Measurements from ENCODE around the gene PPIC.

Gene PPIC

GRCh38 chr5:123051206-123051605 is 14.7 kb upstream of the PPIC start:
- no peaks in the 10 kb centered on the region for H3K36me3 ChIP-seq (ENCODE audit: control insufficient read depth in 2 of 2, insufficient read depth in 2 of 2, low read length in 2 of 2)
- no peaks in the 10 kb centered on the region for H3K4me1 ChIP-seq (ENCODE audit: control insufficient read depth in 2 of 2, insufficient read depth in 2 of 2, low read length in 2 of 2)
- H3K9ac ChIP-seq (ENCODE audit: low read depth in 1 of 2, low read length in 2 of 2) = no peak overlapping the region
- H3K27me3 ChIP-seq (ENCODE audit: control insufficient read depth in 2 of 2, insufficient read depth in 2 of 2, low read length in 2 of 2) = peaks cover 2 to 3% of the 10 kb centered on the region in 2 donors
- H3K27ac ChIP-seq (ENCODE audit: low read depth in 2 of 2, low read length in 2 of 2) = no peak overlapping the region
- no peak overlapping the region for H3K4me3 ChIP-seq (ENCODE audit: low read length in 2 of 2)
- H3K9me3 ChIP-seq (ENCODE audit: control insufficient read depth in 2 of 2, low read length in 2 of 2) = peaks cover 0 to 2% of the 10 kb centered on the region in 2 donors

- Histone ChIP-seq H3K9me3 (ENCODE audit: control insufficient read depth in 2 of 2, low read length in 2 of 2) (peaks cover 0 to 2% of the 10 kb centered on the region in 2 donors), H3K9ac (ENCODE audit: low read depth in 1 of 2, low read length in 2 of 2) (no peak overlapping the region), H3K27ac (ENCODE audit: low read depth in 2 of 2, low read length in 2 of 2) (no peak overlapping the region), H3K27me3 (ENCODE audit: control insufficient read depth in 2 of 2, insufficient read depth in 2 of 2, low read length in 2 of 2) (peaks cover 2 to 3% of the 10 kb centered on the region in 2 donors), H3K4me3 (ENCODE audit: low read length in 2 of 2) (no peak overlapping the region), H3K4me1 (ENCODE audit: control insufficient read depth in 2 of 2, insufficient read depth in 2 of 2, low read length in 2 of 2) (no peaks in the 10 kb centered on the region), H3K36me3 (ENCODE audit: control insufficient read depth in 2 of 2, insufficient read depth in 2 of 2, low read length in 2 of 2) (no peaks in the 10 kb centered on the region)
Measured at GRCh38 chr5:123047706-123048105, 11.2 kb upstream of the PPIC start.

DNA sequence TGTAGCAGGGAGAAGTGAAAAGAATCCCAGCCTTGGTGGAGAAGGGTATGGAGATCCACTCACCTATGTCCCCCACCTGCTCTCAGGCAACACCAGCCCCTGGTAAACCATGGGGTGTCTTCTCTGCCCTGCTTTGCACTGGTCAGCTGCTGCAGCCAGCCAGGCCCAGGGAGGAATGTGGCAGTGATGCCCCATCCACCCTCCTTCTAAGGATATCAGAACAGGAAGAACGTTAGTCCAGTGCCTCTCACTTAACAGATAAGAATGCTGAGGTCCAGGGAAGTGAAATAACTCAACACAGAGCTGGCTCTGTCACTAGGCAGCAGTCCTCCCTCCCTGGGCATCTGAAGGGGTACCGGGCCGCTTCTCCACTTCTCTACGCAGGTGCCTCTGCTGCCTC is 9.7 kb upstream of the PPIC start:
- Histone ChIP-seq H3K9me3 (ENCODE audit: control insufficient read depth in 2 of 2, low read length in 2 of 2) (no peaks in the 10 kb centered on the region), H3K4me1 (ENCODE audit: control insufficient read depth in 2 of 2, insufficient read depth in 2 of 2, low read length in 2 of 2) (no peaks in the 10 kb centered on the region), H3K4me3 (ENCODE audit: low read length in 2 of 2) (no peak overlapping the region), H3K27me3 (ENCODE audit: control insufficient read depth in 2 of 2, insufficient read depth in 2 of 2, low read length in 2 of 2) (peaks cover 2 to 3% of the 10 kb centered on the region in 2 donors), H3K9ac (ENCODE audit: low read depth in 1 of 2, low read length in 2 of 2) (no peak overlapping the region), H3K27ac (ENCODE audit: low read depth in 2 of 2, low read length in 2 of 2) (no peak overlapping the region), H3K36me3 (ENCODE audit: control insufficient read depth in 2 of 2, insufficient read depth in 2 of 2, low read length in 2 of 2) (no peaks in the 10 kb centered on the region)

GRCh38 chr5:123044926-123045617 is 8.5 kb upstream of the PPIC start:
- Histone ChIP-seq H3K27ac (ENCODE audit: low read depth in 2 of 2, low read length in 2 of 2) (no peak overlapping the region), H3K9me3 (ENCODE audit: control insufficient read depth in 2 of 2, low read length in 2 of 2) (no peaks in the 10 kb centered on the region), H3K4me1 (ENCODE audit: control insufficient read depth in 2 of 2, insufficient read depth in 2 of 2, low read length in 2 of 2) (no peaks in the 10 kb centered on the region), H3K27me3 (ENCODE audit: control insufficient read depth in 2 of 2, insufficient read depth in 2 of 2, low read length in 2 of 2) (peaks cover 2 to 3% of the 10 kb centered on the region in 2 donors), H3K36me3 (ENCODE audit: control insufficient read depth in 2 of 2, insufficient read depth in 2 of 2, low read length in 2 of 2) (no peaks in the 10 kb centered on the region), H3K4me3 (ENCODE audit: low read length in 2 of 2) (no peak overlapping the region), H3K9ac (ENCODE audit: low read depth in 1 of 2, low read length in 2 of 2) (no peak overlapping the region)

DNA sequence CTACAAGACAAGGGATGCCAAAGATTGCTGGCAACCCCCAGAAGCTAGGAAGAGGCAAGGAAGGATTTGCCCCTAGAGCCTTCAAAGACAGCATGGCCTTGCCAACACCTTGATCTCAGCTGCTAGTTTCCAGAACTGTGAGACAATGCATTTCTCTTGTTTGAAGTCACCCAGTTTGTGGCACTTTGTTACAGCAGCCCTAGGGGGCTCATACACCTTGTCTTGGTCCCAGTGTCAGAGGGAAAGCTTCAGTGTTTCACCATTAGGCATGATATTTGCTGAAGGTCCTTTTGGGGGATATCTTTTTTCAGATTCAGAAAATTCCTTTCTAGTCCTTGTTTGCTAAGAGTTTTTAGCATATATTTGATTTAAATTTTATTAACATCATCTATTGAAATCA is 3.1 kb upstream of the PPIC start:
- H3K36me3 ChIP-seq (ENCODE audit: control insufficient read depth in 2 of 2, insufficient read depth in 2 of 2, low read length in 2 of 2) = no peaks in the 10 kb centered on the region
- peaks cover 0 to 2% of the 10 kb centered on the region in 2 donors for H3K4me1 ChIP-seq (ENCODE audit: control insufficient read depth in 2 of 2, insufficient read depth in 2 of 2, low read length in 2 of 2)

GRCh38 chr5:123037104-123037418 is 536 bp upstream of the PPIC start:
- H3K4me3 ChIP-seq (ENCODE audit: low read length in 2 of 2) = peak overlapping the region; percentile 83 to 85
- peak overlapping the region; percentile 86 to 90 for H3K27ac ChIP-seq (ENCODE audit: low read depth in 2 of 2, low read length in 2 of 2)
- H3K36me3 ChIP-seq (ENCODE audit: control insufficient read depth in 2 of 2, insufficient read depth in 2 of 2, low read length in 2 of 2) = no peaks in the 10 kb centered on the region
- H3K9ac ChIP-seq (ENCODE audit: low read depth in 1 of 2, low read length in 2 of 2) = peak overlapping the region; percentile 35 to 74
- no peaks in the 10 kb centered on the region for H3K27me3 ChIP-seq (ENCODE audit: control insufficient read depth in 2 of 2, insufficient read depth in 2 of 2, low read length in 2 of 2)
- H3K4me1 ChIP-seq (ENCODE audit: control insufficient read depth in 2 of 2, insufficient read depth in 2 of 2, low read length in 2 of 2) = peaks cover 0 to 2% of the 10 kb centered on the region in 2 donors
- no peaks in the 10 kb centered on the region for H3K9me3 ChIP-seq (ENCODE audit: control insufficient read depth in 2 of 2, low read length in 2 of 2)

More for the DNA sequence above, 3.1 kb upstream of the PPIC start:
- Histone ChIP-seq H3K9ac (ENCODE audit: low read depth in 1 of 2, low read length in 2 of 2) (no peak overlapping the region), H3K27me3 (ENCODE audit: control insufficient read depth in 2 of 2, insufficient read depth in 2 of 2, low read length in 2 of 2) (no peaks in the 10 kb centered on the region), H3K27ac (ENCODE audit: low read depth in 2 of 2, low read length in 2 of 2) (no peak overlapping the region), H3K4me3 (ENCODE audit: low read length in 2 of 2) (no peak overlapping the region), H3K9me3 (ENCODE audit: control insufficient read depth in 2 of 2, low read length in 2 of 2) (no peaks in the 10 kb centered on the region)

DNA sequence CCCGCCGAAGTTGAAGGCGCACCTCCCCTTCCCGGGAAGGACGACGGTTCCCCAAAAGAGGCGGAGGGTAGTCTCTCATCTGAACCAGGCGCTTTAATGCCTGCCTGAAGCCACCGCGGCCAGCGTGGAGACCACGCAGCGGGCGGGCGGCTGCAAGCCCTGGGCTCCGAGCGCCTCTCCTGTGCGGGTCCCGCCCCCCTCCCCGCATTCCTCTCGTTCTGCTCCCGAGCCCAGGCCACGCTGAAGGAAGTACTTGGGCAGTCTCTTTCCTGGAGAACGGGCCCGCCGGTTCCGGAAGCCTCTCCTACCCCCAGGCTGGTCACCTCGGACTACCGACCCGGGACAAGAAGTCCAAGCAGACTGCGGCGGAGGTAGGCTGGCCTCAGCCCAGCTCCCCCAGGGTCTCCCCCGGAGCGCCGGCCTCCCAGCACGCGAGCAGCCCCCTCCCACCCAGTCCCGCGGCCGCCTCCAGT is 571 bp downstream of the PPIC start:
- Histone ChIP-seq H3K9ac (ENCODE audit: low read depth in 1 of 2, low read length in 2 of 2) (peak overlapping the region; percentile 53 to 74), H3K4me3 (ENCODE audit: low read length in 2 of 2) (peak overlapping the region; percentile 83 to 85), H3K9me3 (ENCODE audit: control insufficient read depth in 2 of 2, low read length in 2 of 2) (no peaks in the 10 kb centered on the region), H3K36me3 (ENCODE audit: control insufficient read depth in 2 of 2, insufficient read depth in 2 of 2, low read length in 2 of 2) (no peaks in the 10 kb centered on the region), H3K4me1 (ENCODE audit: control insufficient read depth in 2 of 2, insufficient read depth in 2 of 2, low read length in 2 of 2) (peaks cover 0 to 2% of the 10 kb centered on the region in 2 donors), H3K27ac (ENCODE audit: low read depth in 2 of 2, low read length in 2 of 2) (peak overlapping the region; percentile 86 to 90), H3K27me3 (ENCODE audit: control insufficient read depth in 2 of 2, insufficient read depth in 2 of 2, low read length in 2 of 2) (no peaks in the 10 kb centered on the region)

DNA sequence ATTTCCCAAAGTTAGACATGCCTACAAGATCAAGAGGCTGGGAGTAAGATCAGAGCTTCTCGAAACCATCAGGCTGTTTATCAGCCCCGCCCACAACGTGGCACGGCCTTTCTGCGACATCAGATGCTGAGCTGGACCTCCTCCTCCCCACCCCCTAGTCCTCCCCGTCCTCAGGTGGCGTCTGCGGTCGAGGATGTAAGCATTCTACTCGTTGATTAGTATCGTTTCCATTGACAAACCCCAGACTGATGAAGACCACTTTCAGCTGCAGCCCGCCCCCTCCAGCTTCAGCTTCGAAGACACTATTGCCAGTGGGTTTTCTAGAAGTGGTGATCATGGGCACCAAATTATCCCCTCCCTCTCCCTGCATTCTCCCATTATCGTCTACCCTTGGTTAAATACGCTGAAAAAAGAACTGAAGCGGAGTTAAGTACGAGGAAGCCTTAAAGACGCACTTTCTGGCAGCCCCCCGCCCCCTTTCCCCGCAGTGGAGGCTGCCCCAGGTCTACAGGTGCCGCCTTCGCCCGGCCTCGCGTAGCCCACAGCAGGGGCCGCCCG is 1.1 kb downstream of the PPIC start:
- Histone ChIP-seq H3K27ac (ENCODE audit: low read depth in 2 of 2, low read length in 2 of 2) (peak overlapping the region; percentile 86 to 90), H3K9ac (ENCODE audit: low read depth in 1 of 2, low read length in 2 of 2) (peak overlapping the region in 1 of 2 donors; percentile 74), H3K4me1 (ENCODE audit: control insufficient read depth in 2 of 2, insufficient read depth in 2 of 2, low read length in 2 of 2) (peaks cover 0 to 2% of the 10 kb centered on the region in 2 donors)

GRCh38 chr5:123033157-123033671 is 3.3 kb downstream of the PPIC start:
- no peak overlapping the region for H3K4me3 ChIP-seq (ENCODE audit: low read length in 2 of 2)
- no peak overlapping the region for H3K27ac ChIP-seq (ENCODE audit: low read depth in 2 of 2, low read length in 2 of 2)
- H3K9ac ChIP-seq (ENCODE audit: low read depth in 1 of 2, low read length in 2 of 2) = no peak overlapping the region
- peaks cover 0 to 2% of the 10 kb centered on the region in 2 donors for H3K4me1 ChIP-seq (ENCODE audit: control insufficient read depth in 2 of 2, insufficient read depth in 2 of 2, low read length in 2 of 2)
- no peaks in the 10 kb centered on the region for H3K27me3 ChIP-seq (ENCODE audit: control insufficient read depth in 2 of 2, insufficient read depth in 2 of 2, low read length in 2 of 2)
- H3K9me3 ChIP-seq (ENCODE audit: control insufficient read depth in 2 of 2, low read length in 2 of 2) = no peaks in the 10 kb centered on the region
- peaks cover under 1 to 4% of the 10 kb centered on the region in 2 donors for H3K36me3 ChIP-seq (ENCODE audit: control insufficient read depth in 2 of 2, insufficient read depth in 2 of 2, low read length in 2 of 2)

More for the DNA sequence above, 1.1 kb downstream of the PPIC start:
- H3K9me3 ChIP-seq (ENCODE audit: control insufficient read depth in 2 of 2, low read length in 2 of 2) = no peaks in the 10 kb centered on the region
- H3K27me3 ChIP-seq (ENCODE audit: control insufficient read depth in 2 of 2, insufficient read depth in 2 of 2, low read length in 2 of 2) = no peaks in the 10 kb centered on the region
- H3K36me3 ChIP-seq (ENCODE audit: control insufficient read depth in 2 of 2, insufficient read depth in 2 of 2, low read length in 2 of 2) = no peaks in the 10 kb centered on the region
- H3K4me3 ChIP-seq (ENCODE audit: low read length in 2 of 2) = peak overlapping the region; percentile 83 to 85

DNA sequence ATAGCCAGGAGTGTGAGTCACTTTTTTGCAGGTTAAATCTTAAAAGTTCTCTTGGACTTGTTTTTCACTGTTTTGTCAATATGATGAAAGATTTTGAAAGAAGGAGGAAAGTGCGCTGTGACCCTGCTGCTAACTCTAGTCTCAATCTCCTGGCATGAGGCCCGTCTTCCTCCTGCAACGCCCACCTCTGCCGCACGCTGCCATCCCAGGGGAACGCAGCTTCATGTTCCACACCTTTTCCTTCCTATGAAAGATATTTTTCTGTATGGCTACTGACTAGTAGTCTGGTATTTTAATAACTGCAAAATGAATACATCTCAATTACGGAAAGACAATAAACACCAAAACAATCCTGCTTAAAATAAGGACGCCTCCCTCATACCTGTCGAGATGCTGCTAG is 8.3 kb downstream of the PPIC start:
- Histone ChIP-seq H3K4me3 (ENCODE audit: low read length in 2 of 2) (no peak overlapping the region), H3K27ac (ENCODE audit: low read depth in 2 of 2, low read length in 2 of 2) (no peak overlapping the region), H3K9ac (ENCODE audit: low read depth in 1 of 2, low read length in 2 of 2) (no peak overlapping the region), H3K9me3 (ENCODE audit: control insufficient read depth in 2 of 2, low read length in 2 of 2) (no peaks in the 10 kb centered on the region), H3K27me3 (ENCODE audit: control insufficient read depth in 2 of 2, insufficient read depth in 2 of 2, low read length in 2 of 2) (no peaks in the 10 kb centered on the region), H3K36me3 (ENCODE audit: control insufficient read depth in 2 of 2, insufficient read depth in 2 of 2, low read length in 2 of 2) (peaks cover 18 to 33% of the 10 kb centered on the region in 2 donors), H3K4me1 (ENCODE audit: control insufficient read depth in 2 of 2, insufficient read depth in 2 of 2, low read length in 2 of 2) (no peaks in the 10 kb centered on the region)

Measured in mucosa of rectum (tissue), 2 donors.